HepG2 (cell line): ENCODE measurements around the gene NUDT3. TPM values are rescaled to one million over a fixed set of nuclear protein-coding genes. Genes with fewer than 3 reads are reported as not detected.

Experiments
- ATF2 ChIP-seq: sonication (generic); formaldehyde crosslinking; IDR thresholded peaks from 2 replicates; pipeline ENCODE4 v1.4.0; 2020; ENCODE audit warnings: missing genetic modification reagents
- FOSL1 ChIP-seq: sonication (generic); formaldehyde crosslinking; IDR thresholded peaks from 2 replicates; pipeline ENCODE4 v1.9.0; 2021; ENCODE audit warnings: missing genetic modification reagents, borderline replicate concordance
- LCORL ChIP-seq, 2 experiments: fragments of 450-650 bp in 1 of 2; sonication (generic) in 1 of 2; formaldehyde crosslinking in 1 of 2; IDR thresholded peaks; 2 replicates each; pipeline versions ENCODE4 v1.5.0 to v1.6.1; 2017 to 2020; ENCODE audit warnings: antibody characterized with exemption in 1 of 2, missing genetic modification reagents in 1 of 2
- MBNL3 ChIP-seq: fragments of 250-450 bp; sonication (Bioruptor Pico); conservative IDR thresholded peaks from 2 replicates; pipeline ENCODE4 v1.8.0; 2022; ENCODE audit warnings: mild to moderate bottlenecking, inconsistent platforms
- POLR2A ChIP-seq, 2 experiments: IDR thresholded peaks; 2 replicates each; pipeline ENCODE4 v1.6.1; 2011; ENCODE audit warnings: low read depth in 2 of 2, low read length in 2 of 2, mild to moderate bottlenecking in 1 of 2, moderate library complexity in 1 of 2; ENCODE audit not compliant: insufficient read depth in 1 of 2
- SP1 ChIP-seq, 2 experiments: fragments of 450-650 bp in 1 of 2; sonication (generic) in 1 of 2; formaldehyde crosslinking in 1 of 2; IDR thresholded peaks; 2 replicates each; pipeline versions ENCODE4 v1.4.0 to v1.6.1; 2016 to 2020; ENCODE audit warnings: missing genetic modification reagents in 1 of 2
- THAP7 ChIP-seq: sonication (generic); formaldehyde crosslinking; IDR thresholded peaks from 2 replicates; pipeline ENCODE4 v1.8.1; 2023; ENCODE audit warnings: mild to moderate bottlenecking, missing genetic modification reagents
- ZBTB37 ChIP-seq: sonication (generic); formaldehyde crosslinking; IDR thresholded peaks from 2 replicates; pipeline ENCODE4 v1.4.0; 2020; ENCODE audit warnings: mild to moderate bottlenecking, missing genetic modification reagents
- ZBTB46 ChIP-seq: sonication (generic); formaldehyde crosslinking; IDR thresholded peaks from 2 replicates; pipeline ENCODE4 v1.4.0; 2020; ENCODE audit warnings: mild to moderate bottlenecking, missing genetic modification reagents, borderline replicate concordance
- ZNF367 ChIP-seq: sonication (generic); formaldehyde crosslinking; IDR thresholded peaks from 2 replicates; pipeline ENCODE4 v1.4.0; 2020; ENCODE audit warnings: missing genetic modification reagents, borderline replicate concordance
- ZNF382 ChIP-seq: sonication (generic); formaldehyde crosslinking; IDR thresholded peaks from 2 replicates; pipeline ENCODE4 v1.5.0; 2020; ENCODE audit warnings: missing genetic modification reagents, mild to moderate bottlenecking, borderline replicate concordance
- ZNF441 ChIP-seq: sonication (generic); formaldehyde crosslinking; IDR thresholded peaks from 2 replicates; pipeline ENCODE4 v1.7.0; 2021; ENCODE audit warnings: missing genetic modification reagents, borderline replicate concordance
- ZNF691 ChIP-seq: sonication (generic); formaldehyde crosslinking; IDR thresholded peaks from 2 replicates; pipeline ENCODE4 v1.4.0; 2020; ENCODE audit warnings: missing genetic modification reagents, low read depth, mild to moderate bottlenecking, borderline replicate concordance
- polyA plus RNA-seq, 8 experiments: library from polyadenylated mRNA; depleted of rRNA in 3 of 8; stranded (reverse) in 7 of 8; unstranded in 1 of 8; fragments of >200 nt; fragmentation: Illumina TruSeq in 4 of 8; extraction: Trizol in 4 of 8; gene quantifications; 2 replicates each; pipeline versions ENCODE4 v1.2.1 to v1.2.3, GENCODE V29; 2011 to 2016; ENCODE audit warnings: low read depth in 4 of 8, missing spikeins in 1 of 8, mixed read lengths in 1 of 8; ENCODE audit not compliant: insufficient read depth in 1 of 8
- total RNA-seq, 5 experiments: library from RNA; depleted of rRNA; stranded (reverse); fragments of >200 nt; fragmentation: Illumina TruSeq; extraction: Trizol; gene quantifications; 2 replicates each; pipeline ENCODE4 v1.2.3, GENCODE V29; 2016; ENCODE audit warnings: low read depth in 1 of 5
- TF ChIP-seq, protein P1 (sequence below): sonication (generic); formaldehyde crosslinking; IDR thresholded peaks from 2 replicates; pipeline ENCODE4 v1.8.1; 2022; ENCODE audit warnings: low read depth, mild to moderate bottlenecking, missing genetic modification reagents
- TF ChIP-seq, protein P2 (sequence below): sonication (generic); formaldehyde crosslinking; IDR thresholded peaks from 2 replicates; pipeline ENCODE4 v1.4.0; 2020; ENCODE audit warnings: mild to moderate bottlenecking, missing genetic modification reagents

The NUDT3 gene
- total and polyA plus RNA-seq, 2 of the 13 experiments (the other 11 are each of a cell fraction or from before 2014, with no cell fraction given) = 20.2 to 20.6 TPM

DNA sequence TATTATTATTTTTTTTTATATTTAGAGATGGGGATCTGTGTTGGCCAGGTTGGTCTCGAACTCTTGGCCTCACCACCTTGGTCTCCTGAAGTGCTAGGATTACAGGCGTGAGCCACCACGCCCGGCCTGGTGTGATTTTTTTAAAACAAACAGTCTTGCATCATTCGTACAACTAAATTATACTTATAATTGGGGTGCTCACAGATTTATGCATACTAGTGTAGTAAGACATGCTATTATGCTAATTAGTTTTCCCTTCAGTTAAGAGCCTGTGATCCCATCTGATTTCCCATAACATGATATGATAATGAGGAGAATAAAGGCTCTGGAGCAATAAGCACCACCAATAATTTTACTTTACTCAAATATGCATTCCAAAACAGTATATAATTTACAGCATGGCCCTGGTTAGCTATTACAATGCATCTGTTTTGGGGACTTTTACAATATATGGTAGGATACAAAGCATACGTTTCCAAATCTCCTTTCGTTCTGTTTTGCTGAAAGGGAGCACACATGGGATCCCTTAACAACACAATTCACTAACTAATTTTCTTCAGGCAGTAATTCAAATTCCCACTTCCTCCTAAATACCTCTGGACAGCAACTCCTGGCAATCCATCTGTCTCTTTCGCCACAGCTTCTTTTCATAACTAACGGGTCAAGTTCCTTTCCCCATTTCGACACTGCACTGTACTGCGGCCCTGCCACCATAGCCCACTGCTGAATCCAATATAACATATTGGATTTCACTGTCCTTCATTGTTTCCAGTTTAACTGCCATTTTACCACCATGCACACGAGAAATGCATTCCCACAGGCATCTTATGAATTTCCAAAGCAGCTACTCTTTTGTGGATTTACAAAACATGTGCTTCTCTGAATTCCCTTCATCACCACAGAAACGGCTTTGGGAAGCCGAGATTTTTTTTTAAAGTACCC lies 1.7 kb downstream of the NUDT3 start (continued):
- TF ChIP-seq, protein P1, sequence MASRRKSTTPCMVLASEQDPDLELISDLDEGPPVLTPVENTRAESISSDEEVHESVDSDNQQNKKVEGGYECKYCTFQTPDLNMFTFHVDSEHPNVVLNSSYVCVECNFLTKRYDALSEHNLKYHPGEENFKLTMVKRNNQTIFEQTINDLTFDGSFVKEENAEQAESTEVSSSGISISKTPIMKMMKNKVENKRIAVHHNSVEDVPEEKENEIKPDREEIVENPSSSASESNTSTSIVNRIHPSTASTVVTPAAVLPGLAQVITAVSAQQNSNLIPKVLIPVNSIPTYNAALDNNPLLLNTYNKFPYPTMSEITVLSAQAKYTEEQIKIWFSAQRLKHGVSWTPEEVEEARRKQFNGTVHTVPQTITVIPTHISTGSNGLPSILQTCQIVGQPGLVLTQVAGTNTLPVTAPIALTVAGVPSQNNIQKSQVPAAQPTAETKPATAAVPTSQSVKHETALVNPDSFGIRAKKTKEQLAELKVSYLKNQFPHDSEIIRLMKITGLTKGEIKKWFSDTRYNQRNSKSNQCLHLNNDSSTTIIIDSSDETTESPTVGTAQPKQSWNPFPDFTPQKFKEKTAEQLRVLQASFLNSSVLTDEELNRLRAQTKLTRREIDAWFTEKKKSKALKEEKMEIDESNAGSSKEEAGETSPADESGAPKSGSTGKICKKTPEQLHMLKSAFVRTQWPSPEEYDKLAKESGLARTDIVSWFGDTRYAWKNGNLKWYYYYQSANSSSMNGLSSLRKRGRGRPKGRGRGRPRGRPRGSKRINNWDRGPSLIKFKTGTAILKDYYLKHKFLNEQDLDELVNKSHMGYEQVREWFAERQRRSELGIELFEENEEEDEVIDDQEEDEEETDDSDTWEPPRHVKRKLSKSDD (CRISPR knock-in tag) = peak; percentile 64; the same call in 1 of the 2 replicates
- TF ChIP-seq ZNF691 (CRISPR knock-in tag) (no peak), ZNF382 (no peak), ZBTB37 (CRISPR knock-in tag) (no peak), LCORL (IDR thresholded peaks at IDR 0.05) (no peak), LCORL (CRISPR knock-in tag; IDR thresholded peaks at IDR 0.05) (no peak; the same call in none of the 2 replicates), ZNF441 (CRISPR knock-in tag) (no peak), POLR2A (IDR thresholded peaks at IDR 0.05; ENCODE audit: insufficient read depth in 1 of 2, low read depth in 2 of 2, low read length in 2 of 2) (peak; percentile 30 to 67; a peak in 2 of 4 replicates), FOSL1 (no peak), MBNL3 (CRISPR knock-in tag) (no peak), ZNF367 (CRISPR knock-in tag) (no peak), ZBTB46 (no peak), SP1 (IDR thresholded peaks at IDR 0.05) (no peak), SP1 (CRISPR knock-in tag; IDR thresholded peaks at IDR 0.05) (no peak), ATF2 (CRISPR knock-in tag) (no peak; the same call in 1 of the 2 replicates), THAP7 (CRISPR knock-in tag) (no peak)
- TF ChIP-seq, protein P2, sequence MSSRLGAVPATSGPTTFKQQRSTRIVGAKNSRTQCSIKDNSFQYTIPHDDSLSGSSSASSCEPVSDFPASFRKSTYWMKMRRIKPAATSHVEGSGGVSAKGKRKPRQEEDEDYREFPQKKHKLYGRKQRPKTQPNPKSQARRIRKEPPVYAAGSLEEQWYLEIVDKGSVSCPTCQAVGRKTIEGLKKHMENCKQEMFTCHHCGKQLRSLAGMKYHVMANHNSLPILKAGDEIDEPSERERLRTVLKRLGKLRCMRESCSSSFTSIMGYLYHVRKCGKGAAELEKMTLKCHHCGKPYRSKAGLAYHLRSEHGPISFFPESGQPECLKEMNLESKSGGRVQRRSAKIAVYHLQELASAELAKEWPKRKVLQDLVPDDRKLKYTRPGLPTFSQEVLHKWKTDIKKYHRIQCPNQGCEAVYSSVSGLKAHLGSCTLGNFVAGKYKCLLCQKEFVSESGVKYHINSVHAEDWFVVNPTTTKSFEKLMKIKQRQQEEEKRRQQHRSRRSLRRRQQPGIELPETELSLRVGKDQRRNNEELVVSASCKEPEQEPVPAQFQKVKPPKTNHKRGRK (CRISPR knock-in tag) = no peak
